Muscle layer of duodenum (tissue), 2 donors: ENCODE measurements around the gene LHX1.

ENCODE experiments used
- H3K27ac ChIP-seq: one replicate; pipeline ENCODE4 v1.7.0; 2013; ENCODE audit warnings: mild to moderate bottlenecking, low read length
- H3K27me3 ChIP-seq: one replicate; pipeline ENCODE4 v1.7.0; 2013; ENCODE audit warnings: low read depth, mild to moderate bottlenecking, control low read depth, low read length
- H3K36me3 ChIP-seq, 2 donors: one replicate each; pipeline ENCODE4 v1.7.0; 2013; ENCODE audit warnings: low read length in 2 of 2, control low read depth in 1 of 2, mild to moderate bottlenecking in 1 of 2; ENCODE audit not compliant: insufficient read depth in 2 of 2, control insufficient read depth in 1 of 2
- H3K4me1 ChIP-seq, 2 donors: one replicate each; pipeline ENCODE4 v1.7.0; 2013; ENCODE audit warnings: low read length in 2 of 2, mild to moderate bottlenecking in 2 of 2, control low read depth in 1 of 2, moderate library complexity in 1 of 2; ENCODE audit not compliant: insufficient read depth in 2 of 2, control insufficient read depth in 1 of 2
- H3K4me3 ChIP-seq, 2 donors: one replicate each; pipeline ENCODE4 v1.7.0; 2013; ENCODE audit warnings: low read length in 2 of 2, low read depth in 1 of 2, mild to moderate bottlenecking in 1 of 2
- H3K9me3 ChIP-seq, 2 donors: one replicate each; pipeline ENCODE4 v1.7.0; 2013; ENCODE audit warnings: low read length in 2 of 2, control low read depth in 1 of 2, mild to moderate bottlenecking in 1 of 2; ENCODE audit not compliant: control insufficient read depth in 1 of 2
- donor health status: healthy.

The LHX1 gene

DNA sequence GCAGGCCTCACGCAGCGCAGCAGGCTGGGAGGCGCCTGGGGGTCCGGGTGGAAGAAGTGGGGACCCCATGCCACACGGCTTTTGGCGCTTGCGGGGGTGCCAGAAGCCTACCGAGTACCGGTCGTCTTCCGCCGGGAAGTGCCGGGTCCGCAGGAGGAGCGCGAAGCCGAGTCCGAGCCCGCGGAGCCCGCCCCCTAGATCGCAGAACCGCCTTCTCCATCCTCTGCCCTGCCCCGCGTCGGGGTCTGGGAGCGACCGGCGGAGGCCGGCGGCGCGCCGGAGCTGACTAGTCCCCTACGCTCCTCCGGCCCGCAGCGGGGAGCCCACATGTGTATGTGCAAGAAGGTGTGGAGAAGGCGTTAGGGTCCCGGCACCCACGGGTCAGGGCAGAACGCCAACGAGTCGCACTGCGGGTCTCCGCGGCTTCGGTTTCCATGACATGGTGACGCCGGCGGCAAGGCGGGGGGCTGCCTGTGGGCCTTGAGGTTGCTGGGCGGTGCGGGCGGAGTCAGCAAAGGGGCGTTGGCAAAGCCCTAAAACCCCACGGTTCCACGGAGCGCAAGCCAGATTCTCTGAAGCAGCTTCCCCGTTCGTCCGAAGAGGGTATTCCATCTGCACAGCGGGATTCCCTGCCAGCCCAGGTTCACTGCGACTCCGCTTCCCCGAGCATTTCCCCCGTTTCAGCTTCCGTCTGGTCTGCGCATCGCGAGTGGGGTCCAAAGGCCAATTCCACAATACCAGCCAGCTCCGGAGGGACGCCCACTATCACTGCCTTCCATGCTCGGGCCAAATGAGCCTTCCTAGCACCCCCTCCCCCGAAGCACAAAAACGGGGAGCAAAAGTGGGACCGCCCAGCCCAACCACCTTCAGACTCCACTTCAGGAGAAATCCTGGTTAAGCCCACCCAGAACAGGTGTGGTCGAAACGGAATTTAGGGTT lies 2.3 kb upstream of the LHX1 start:
- Histone ChIP-seq H3K9me3 (no peaks in the 10 kb centered on the region), H3K27ac (no peak overlapping the region), H3K36me3 (no peaks in the 10 kb centered on the region), H3K27me3 (peaks cover 98% of the 10 kb centered on the region), H3K4me3 (peak overlapping the region; percentile 3 to 7), H3K4me1 (peaks cover 0 to 77% of the 10 kb centered on the region in 2 donors)

- Histone ChIP-seq H3K4me3 (peak overlapping the region in 1 of 2 donors; percentile 47), H3K9me3 (no peaks in the 10 kb centered on the region), H3K36me3 (no peaks in the 10 kb centered on the region), H3K4me1 (peaks cover 0 to 84% of the 10 kb centered on the region in 2 donors), H3K27me3 (peaks cover 96% of the 10 kb centered on the region), H3K27ac (no peak overlapping the region)
These were observed 1.4 kb upstream of the LHX1 start for GRCh38 chr17:36935671-36936454.

- H3K27ac ChIP-seq: no peak overlapping the region
- peaks cover 0 to 82% of the 10 kb centered on the region in 2 donors for H3K4me1 ChIP-seq
- no peaks in the 10 kb centered on the region for H3K9me3 ChIP-seq
- H3K36me3 ChIP-seq: no peaks in the 10 kb centered on the region
- H3K4me3 ChIP-seq: peak overlapping the region in 1 of 2 donors; percentile 47
- peaks cover 96% of the 10 kb centered on the region for H3K27me3 ChIP-seq
These were observed 747 bp upstream of the LHX1 start for GRCh38 chr17:36936455-36937000.

GRCh38 chr17:36937959-36938565 lies 787 bp downstream of the LHX1 start:
- Histone ChIP-seq H3K9me3 (no peaks in the 10 kb centered on the region), H3K36me3 (no peaks in the 10 kb centered on the region), H3K4me1 (peaks cover 0 to 80% of the 10 kb centered on the region in 2 donors), H3K4me3 (peak overlapping the region in 1 of 2 donors; percentile 47), H3K27me3 (peaks cover 99% of the 10 kb centered on the region), H3K27ac (no peak overlapping the region)

GRCh38 chr17:36938566-36939051 lies 1.3 kb downstream of the LHX1 start:
- Histone ChIP-seq H3K4me3 (no peak overlapping the region), H3K27ac (no peak overlapping the region), H3K27me3 (peaks cover 99% of the 10 kb centered on the region), H3K4me1 (peaks cover 0 to 75% of the 10 kb centered on the region in 2 donors), H3K36me3 (no peaks in the 10 kb centered on the region), H3K9me3 (no peaks in the 10 kb centered on the region)

DNA sequence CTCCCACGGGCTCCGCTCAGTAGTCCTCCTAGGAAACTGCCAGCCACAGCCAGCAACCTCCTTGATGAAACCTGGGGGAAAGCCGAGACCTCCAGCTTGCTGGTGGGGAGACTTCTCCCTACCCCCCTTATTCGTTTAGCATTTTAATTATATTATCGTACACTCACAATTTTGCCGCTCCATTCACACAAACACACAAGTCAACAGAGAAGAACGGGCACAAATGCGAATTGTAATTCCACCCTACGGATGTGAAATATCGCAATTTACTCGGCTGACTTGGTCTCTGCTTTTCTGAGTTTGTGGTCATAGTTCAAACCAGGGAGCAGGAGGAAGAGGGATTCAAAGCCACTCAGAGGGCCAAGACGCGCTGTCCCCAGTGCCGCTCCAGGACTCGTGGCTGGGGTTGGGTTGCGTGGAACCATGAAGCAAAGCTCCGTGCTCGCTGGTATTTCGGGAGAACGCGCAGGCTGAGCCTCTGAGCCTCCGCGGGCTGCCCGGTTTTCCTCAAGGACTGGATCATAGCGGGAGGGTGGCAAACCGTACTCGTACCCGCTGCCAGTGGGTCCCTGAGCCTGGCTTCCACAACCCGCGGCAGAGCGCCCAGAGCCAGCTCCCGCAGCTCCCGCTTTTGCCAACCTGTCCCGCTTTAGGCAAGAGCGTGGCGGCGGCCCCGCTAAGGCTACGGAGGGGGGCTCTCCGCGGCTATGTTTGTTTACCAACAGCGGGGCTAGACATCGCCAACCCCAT lies 2.0 kb downstream of the LHX1 start:
- H3K36me3 ChIP-seq: no peaks in the 10 kb centered on the region
- no peak overlapping the region for H3K27ac ChIP-seq
- no peaks in the 10 kb centered on the region for H3K9me3 ChIP-seq
- H3K4me1 ChIP-seq: peaks cover 0 to 69% of the 10 kb centered on the region in 2 donors
- H3K27me3 ChIP-seq: peaks cover 97% of the 10 kb centered on the region
- H3K4me3 ChIP-seq: no peak overlapping the region

DNA sequence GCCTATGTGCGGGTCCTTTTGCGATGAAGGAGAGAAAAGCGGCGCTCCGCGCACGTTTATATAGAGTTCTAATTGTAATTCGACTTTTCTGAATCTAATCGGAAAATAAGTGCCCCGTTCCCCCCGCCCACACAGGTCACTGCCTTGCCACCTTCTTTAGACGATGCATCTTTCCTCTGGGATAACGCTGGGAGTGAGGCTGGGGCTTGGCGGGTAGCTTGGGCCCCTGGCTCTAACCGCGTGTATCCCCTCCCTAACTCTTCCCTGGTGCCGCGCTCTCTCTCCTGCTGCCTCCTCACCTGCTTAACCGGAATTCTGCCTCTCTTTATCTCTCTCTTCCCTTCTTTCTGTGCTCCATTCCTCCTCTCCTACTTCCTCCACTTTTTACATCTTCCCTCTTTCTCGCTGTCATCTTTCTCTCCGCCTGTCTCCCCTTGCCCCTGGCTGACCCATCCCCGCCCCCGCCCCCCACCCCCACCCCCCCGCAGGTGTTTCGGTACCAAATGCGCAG lies 2.6 kb downstream of the LHX1 start:
- H3K4me3 ChIP-seq: no peak overlapping the region
- no peaks in the 10 kb centered on the region for H3K9me3 ChIP-seq
- H3K27ac ChIP-seq: no peak overlapping the region
- H3K27me3 ChIP-seq: peaks cover 96% of the 10 kb centered on the region
- H3K4me1 ChIP-seq: peaks cover 0 to 62% of the 10 kb centered on the region in 2 donors
- H3K36me3 ChIP-seq: no peaks in the 10 kb centered on the region

DNA sequence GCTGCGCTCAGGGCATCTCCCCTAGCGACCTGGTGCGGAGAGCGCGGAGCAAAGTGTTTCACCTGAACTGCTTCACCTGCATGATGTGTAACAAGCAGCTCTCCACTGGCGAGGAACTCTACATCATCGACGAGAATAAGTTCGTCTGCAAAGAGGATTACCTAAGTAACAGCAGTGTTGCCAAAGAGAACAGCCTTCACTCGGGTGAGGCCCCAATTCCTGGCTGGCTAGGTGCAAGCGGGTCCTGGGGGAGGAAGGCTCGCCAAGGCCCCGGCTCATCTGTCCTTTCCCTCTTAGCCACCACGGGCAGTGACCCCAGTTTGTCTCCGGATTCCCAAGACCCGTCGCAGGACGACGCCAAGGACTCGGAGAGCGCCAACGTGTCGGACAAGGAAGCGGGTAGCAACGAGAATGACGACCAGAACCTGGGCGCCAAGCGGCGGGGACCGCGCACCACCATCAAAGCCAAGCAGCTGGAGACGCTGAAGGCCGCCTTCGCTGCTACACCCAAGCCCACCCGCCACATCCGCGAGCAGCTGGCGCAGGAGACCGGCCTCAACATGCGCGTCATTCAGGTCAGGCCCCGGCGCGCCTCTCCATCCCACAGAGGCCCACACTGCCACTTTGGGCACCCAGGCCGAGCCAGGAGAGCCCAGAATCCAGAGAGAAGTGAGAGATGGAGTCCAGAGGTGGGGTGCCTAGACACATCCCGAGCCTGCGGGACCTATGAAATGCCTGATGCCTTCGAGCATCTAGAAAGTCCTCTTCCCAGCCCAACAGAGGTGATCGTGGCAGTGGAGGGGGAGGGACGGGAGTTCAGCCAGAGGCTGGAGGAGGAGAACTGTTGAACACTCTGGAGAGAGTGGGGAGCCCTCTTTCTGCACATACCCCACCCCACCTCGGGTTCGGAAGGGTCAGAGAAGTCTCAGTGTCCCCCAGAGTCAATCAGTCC lies 3.3 kb downstream of the LHX1 start:
- H3K4me3 ChIP-seq: no peak overlapping the region
- no peaks in the 10 kb centered on the region for H3K9me3 ChIP-seq
- peaks cover 96% of the 10 kb centered on the region for H3K27me3 ChIP-seq
- no peak overlapping the region for H3K27ac ChIP-seq
- H3K36me3 ChIP-seq: no peaks in the 10 kb centered on the region
- peaks cover 0 to 56% of the 10 kb centered on the region in 2 donors for H3K4me1 ChIP-seq

- H3K36me3 ChIP-seq: no peaks in the 10 kb centered on the region
- no peak overlapping the region for H3K27ac ChIP-seq
- H3K4me3 ChIP-seq: peak overlapping the region in 1 of 2 donors; percentile 37
- H3K27me3 ChIP-seq: peaks cover 96% of the 10 kb centered on the region
- H3K9me3 ChIP-seq: no peaks in the 10 kb centered on the region
- peaks cover 0 to 47% of the 10 kb centered on the region in 2 donors for H3K4me1 ChIP-seq
These were observed 4.2 kb downstream of the LHX1 start for GRCh38 chr17:36941265-36942010.
